Measurements from ENCODE around the gene HM13. TPM values are rescaled to one million over a fixed set of nuclear protein-coding genes. Genes with fewer than 3 reads are reported as not detected.

Gene HM13
- polyA plus RNA-seq, 2 of the 4 experiments (the other 2 are of a cell fraction) = 164 to 178 TPM

DNA sequence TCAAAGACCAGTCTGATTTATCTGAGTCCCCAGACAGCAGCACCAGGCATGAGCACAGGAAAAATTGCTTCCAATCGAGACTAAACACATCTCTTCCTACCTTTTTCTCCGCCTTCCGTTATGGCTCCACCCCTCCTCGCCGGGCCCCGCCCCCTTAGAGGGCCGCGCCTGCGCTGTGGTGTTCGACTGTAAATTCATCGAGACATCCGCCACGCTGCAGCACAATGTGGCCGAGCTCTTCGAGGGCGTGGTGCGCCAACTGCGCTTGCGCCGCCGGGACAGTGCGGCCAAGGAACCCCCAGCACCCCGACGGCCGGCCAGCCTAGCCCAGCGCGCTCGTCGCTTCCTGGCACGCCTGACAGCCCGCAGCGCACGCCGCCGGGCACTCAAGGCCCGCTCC, 30.2 kb upstream of the HM13 start:
- Histone ChIP-seq H3K27ac (no peak overlapping the region), H3K4me2 (0 out of 3 replicates have a peak overlapping the region, but pooled peaks have one; percentile 21), H3K9me3 (no peaks in the 10 kb centered on the region), H3K4me1 (no peaks in the 10 kb centered on the region), H3K4me3 (no peak overlapping the region)
- WGBS (ENCODE audit: missing lambda C conversion rate) = 57% methylated on average over 25 of the region's 36 CpGs
- ATAC-seq (peak in 1 of 2 experiments; percentile 70; a peak in 3 of 6 replicates), DNase-seq (ENCODE audit: low read depth in 1 of 2, low spot score in 1 of 2) (peak in 1 of 2 experiments; percentile 42), FAIRE-seq (no peak)
- CTCF ChIA-PET = interaction anchor here (0.6 to 4.2 kb wide), 3 partner anchors 19 to 157 kb away, joined by 4 to 30 read pairs (median 23); no protein-coding TSS in a partner anchor
- POLR2A ChIA-PET = no interaction called here
- TF ChIP-seq CHD2 (IDR thresholded peaks at IDR 0.05; ENCODE audit: low read length, partially characterized antibody) (no peak), POLR2A (IDR thresholded peaks at IDR 0.05; ENCODE audit: low read length) (no peak), BCL3 (IDR thresholded peaks at IDR 0.05) (no peak), KDM5A (IDR thresholded peaks at IDR 0.05) (no peak), E2F6 (IDR thresholded peaks at IDR 0.05; ENCODE audit: borderline replicate concordance, low read depth) (peak; percentile 63; the same call in 1 of the 2 replicates), FOSB (CRISPR knock-in tag; IDR thresholded peaks at IDR 0.05) (no peak)
- TF ChIP-seq, protein P1, sequence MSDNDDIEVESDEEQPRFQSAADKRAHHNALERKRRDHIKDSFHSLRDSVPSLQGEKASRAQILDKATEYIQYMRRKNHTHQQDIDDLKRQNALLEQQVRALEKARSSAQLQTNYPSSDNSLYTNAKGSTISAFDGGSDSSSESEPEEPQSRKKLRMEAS (IDR thresholded peaks at IDR 0.05) = peak; percentile 49; the same call in 1 of the 2 replicates

- Histone ChIP-seq H3K9me3 (no peaks in the 10 kb centered on the region), H3K27ac (no peak overlapping the region), H3K4me2 (no peak overlapping the region), H3K4me3 (no peak overlapping the region), H3K4me1 (no peaks in the 10 kb centered on the region)
- TF ChIP-seq RFX5 (IDR thresholded peaks at IDR 0.05) = no peak
- no peak for TF ChIP-seq EHMT2 (IDR thresholded peaks at IDR 0.05; ENCODE audit: low read depth)
- TF ChIP-seq ELK1 (IDR thresholded peaks at IDR 0.05; ENCODE audit: low read depth, low read length) = no peak
- WGBS (ENCODE audit: missing lambda C conversion rate) = 84% methylated on average over 31 of the region's 31 CpGs
- ATAC-seq (no peak), FAIRE-seq (no peak), DNase-seq (ENCODE audit: low read depth in 1 of 2, low spot score in 1 of 2) (no peak)
- ChIA-PET CTCF (interaction anchor here (0.6 to 6.9 kb wide), 3 partner anchors 17 to 452 kb away, joined by 3 to 53 read pairs (median 3); no protein-coding TSS in a partner anchor), POLR2A (no interaction called here)
Observed at GRCh38 chr20:31485450-31486339, 28.5 kb upstream of the HM13 start.

DNA sequence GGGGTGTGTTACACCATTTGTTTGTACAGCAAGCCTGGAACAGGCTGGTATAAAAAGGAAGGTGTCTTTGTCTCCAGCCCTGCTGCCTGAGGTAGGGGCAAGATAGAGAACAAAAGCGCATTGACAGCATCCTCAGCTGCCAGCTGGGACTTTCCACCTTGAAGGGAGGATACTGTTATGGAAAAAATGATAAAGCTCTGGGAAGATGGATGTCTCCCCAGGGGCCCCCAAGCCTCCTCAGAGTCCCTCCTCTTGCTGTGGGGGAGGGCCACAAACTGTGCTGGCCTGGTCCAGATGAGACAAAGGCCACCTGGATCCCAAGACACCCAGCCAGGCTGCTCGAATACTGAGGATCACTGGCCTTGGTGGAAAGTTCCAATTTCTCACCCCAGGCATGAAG, 26.1 kb upstream of the HM13 start:
- FAIRE-seq (no peak), ATAC-seq (no peak; a peak in 1 of 6 replicates), DNase-seq (ENCODE audit: low read depth in 1 of 2, low spot score in 1 of 2) (no peak)
- no peak for TF ChIP-seq NR3C1 (IDR thresholded peaks at IDR 0.05)
- no peak for TF ChIP-seq BHLHE40 (IDR thresholded peaks at IDR 0.05; ENCODE audit: low read depth, low read length)
- TF ChIP-seq ZNF302 (CRISPR knock-in tag; IDR thresholded peaks at IDR 0.05) = no peak
- TF ChIP-seq RNF2 (IDR thresholded peaks at IDR 0.05; ENCODE audit: borderline replicate concordance, low read depth) = no peak
- TF ChIP-seq MAFK (IDR thresholded peaks at IDR 0.05; ENCODE audit: partially characterized antibody) = no peak
- TF ChIP-seq JUNB (IDR thresholded peaks at IDR 0.05) = no peak
- no peak for TF ChIP-seq ELK1 (IDR thresholded peaks at IDR 0.05; ENCODE audit: low read depth, low read length)
- TF ChIP-seq TP53 (CRISPR knock-in tag; IDR thresholded peaks at IDR 0.05) = no peak
- no peak for TF ChIP-seq EP300 (IDR thresholded peaks at IDR 0.05)
- no peak for TF ChIP-seq CBX8 (IDR thresholded peaks at IDR 0.05)
- no peak for TF ChIP-seq PHF8 (IDR thresholded peaks at IDR 0.05; ENCODE audit: borderline replicate concordance, low read depth)
- no peak for TF ChIP-seq FOSL2 (IDR thresholded peaks at IDR 0.05)
- no peak for TF ChIP-seq FOSL2 (CRISPR knock-in tag; IDR thresholded peaks at IDR 0.05)
- TF ChIP-seq KDM1A (IDR thresholded peaks at IDR 0.05; ENCODE audit: low read depth) = no peak
- no peak for TF ChIP-seq CBX2 (IDR thresholded peaks at IDR 0.05; ENCODE audit: borderline replicate concordance, low read depth)
- TF ChIP-seq CHD4 (IDR thresholded peaks at IDR 0.05; ENCODE audit: borderline replicate concordance) = no peak
- H3K4me2 ChIP-seq = no peak overlapping the region
- ChIA-PET POLR2A (no interaction called here), CTCF (interaction anchor here (1.6 to 6.9 kb wide), 3 partner anchors 14 to 29 kb away, joined by 4 to 53 read pairs (median 11); partner anchors contain the start of gene HM13)
- H3K27ac ChIP-seq = no peak overlapping the region
- H3K4me1 ChIP-seq = no peaks in the 10 kb centered on the region
- no peaks in the 10 kb centered on the region for H3K9me3 ChIP-seq
- 60% methylated on average over 2 of the region's 2 CpGs for WGBS (ENCODE audit: missing lambda C conversion rate)
- no peak overlapping the region for H3K4me3 ChIP-seq

All from A549 (cell line).